OCI-LY1 (cell line): ENCODE data around the gene TCP11X2.
"Not testable (repeated sequence)": the region's sequence is repeated elsewhere in the genome, so short reads cannot be mapped to it uniquely, and the experiment has no call there.

Experiments used
- H2AFZ ChIP-seq: fragments of 200-600 bp; sonication (generic), shearing (Covaris generic); 2 replicates; pipeline ENCODE4 v1.6.0; 2014; ENCODE audit warnings: antibody characterized with exemption, mild to moderate bottlenecking, low read length
- H3F3A ChIP-seq: fragments of 200-600 bp; sonication (generic), shearing (Covaris generic); 2 replicates; pipeline ENCODE4 v1.6.0; 2014; ENCODE audit warnings: mild to moderate bottlenecking, antibody characterized with exemption, low read length, moderate library complexity; ENCODE audit not compliant: insufficient read depth
- H3K27ac ChIP-seq: fragments of 200-600 bp; sonication (generic); 2 replicates; pipeline ENCODE4 v1.5.1; 2014; ENCODE audit warnings: low read length, mixed run types, mild to moderate bottlenecking, low read depth; ENCODE audit not compliant: poor library complexity, severe bottlenecking
- H3K27me3 ChIP-seq: fragments of 200-600 bp; sonication (generic); 2 replicates; pipeline ENCODE4 v1.6.0; 2014; ENCODE audit warnings: antibody characterized with exemption, mild to moderate bottlenecking, low read length, moderate library complexity; ENCODE audit not compliant: insufficient read depth
- H3K36me3 ChIP-seq: fragments of 200-600 bp; sonication (generic); 2 replicates; pipeline ENCODE4 v1.6.1; 2014; ENCODE audit warnings: mild to moderate bottlenecking, antibody characterized with exemption, low read length, moderate library complexity, mixed read lengths; ENCODE audit not compliant: insufficient read depth
- H3K4me1 ChIP-seq: fragments of 200-600 bp; sonication (generic); 2 replicates; pipeline ENCODE4 v1.5.1; 2014; ENCODE audit warnings: mild to moderate bottlenecking, low read length, moderate library complexity; ENCODE audit not compliant: insufficient read depth, severe bottlenecking
- H3K4me2 ChIP-seq: fragments of 200-600 bp; sonication (generic), shearing (Covaris generic); 2 replicates; pipeline ENCODE4 v1.6.1; 2014; ENCODE audit warnings: low read length
- H3K4me3 ChIP-seq: fragments of 200-600 bp; sonication (generic); 2 replicates; pipeline ENCODE4 v1.5.1; 2014; ENCODE audit warnings: low read length, low read depth, mild to moderate bottlenecking, mixed read lengths; ENCODE audit not compliant: poor library complexity, severe bottlenecking
- H3K79me2 ChIP-seq: fragments of 200-600 bp; shearing (Covaris generic); 2 replicates; pipeline ENCODE4 v1.6.1; 2016; ENCODE audit warnings: mixed run types, low read length, mixed read lengths; ENCODE audit not compliant: insufficient read depth
- H3K9ac ChIP-seq: fragments of 200-600 bp; sonication (generic), shearing (Covaris generic); 2 replicates; pipeline ENCODE4 v1.6.1; 2014; ENCODE audit warnings: mild to moderate bottlenecking, low read length, mixed read lengths
- H3K9me2 ChIP-seq: fragments of 200-600 bp; sonication (generic), shearing (Covaris generic); 2 replicates; pipeline ENCODE4 v1.6.1; 2014; ENCODE audit warnings: low read depth, mild to moderate bottlenecking, low read length, mixed read lengths
- H3K9me3 ChIP-seq: fragments of 200-600 bp; shearing (Covaris generic); 2 replicates; pipeline ENCODE4 v1.6.1; 2014; ENCODE audit warnings: low read length, mixed read lengths
- H4K20me1 ChIP-seq: fragments of 200-600 bp; sonication (generic), shearing (Covaris generic); 2 replicates; pipeline ENCODE4 v1.6.0; 2016; ENCODE audit warnings: mild to moderate bottlenecking, low read length; ENCODE audit not compliant: insufficient read depth
- EZH2 ChIP-seq: fragments of 200-600 bp; sonication (generic), shearing (Covaris generic); IDR thresholded peaks from 2 replicates; pipeline ENCODE4 v1.8.0; 2017; ENCODE audit warnings: borderline replicate concordance, mixed run types, mild to moderate bottlenecking, antibody characterized with exemption, low read length, moderate library complexity, mixed read lengths
- TF ChIP-seq, protein P1 (sequence below): fragments of 200-600 bp; sonication (generic), shearing (Covaris generic); IDR thresholded peaks from 2 replicates; pipeline ENCODE4 v1.5.1; 2017; ENCODE audit warnings: mild to moderate bottlenecking, antibody characterized with exemption, low read length, moderate library complexity, mixed read lengths

Gene TCP11X2

DNA sequence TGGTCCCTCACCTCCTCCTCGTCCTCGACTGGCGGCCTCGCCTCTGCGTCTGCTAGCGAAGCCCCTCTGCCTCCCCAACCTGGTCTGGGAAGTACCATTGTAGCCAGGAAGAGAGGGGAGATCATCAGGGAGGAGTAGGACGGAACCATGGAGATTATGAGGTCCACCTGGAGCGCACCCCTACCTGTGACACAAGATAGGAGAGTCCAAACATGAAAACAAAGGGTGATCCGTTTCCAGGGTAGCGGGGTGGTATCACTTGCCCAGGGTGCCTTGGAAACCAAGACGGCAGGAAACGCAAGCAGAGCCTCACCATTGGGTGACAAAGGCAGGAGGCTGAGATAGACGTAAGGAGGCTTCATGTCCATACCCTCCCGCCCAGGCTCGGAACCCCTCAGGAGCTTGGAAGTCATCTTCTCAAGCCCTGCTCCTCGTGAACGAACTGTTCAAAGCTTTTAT lies at the start of gene TCP11X2:
TCP11X2 (minus strand) TSS at position 51 of the 459 bp plus-strand sequence.
- not testable (repeated sequence) for H3K9ac ChIP-seq, H3K36me3 ChIP-seq, H3K4me2 ChIP-seq, H3K27me3 ChIP-seq, H3K4me3 ChIP-seq, H3K9me3 ChIP-seq, H3K79me2 ChIP-seq, H3K27ac ChIP-seq, H4K20me1 ChIP-seq, H3K4me1 ChIP-seq, H3K9me2 ChIP-seq, H3F3A ChIP-seq, H2AFZ ChIP-seq

DNA sequence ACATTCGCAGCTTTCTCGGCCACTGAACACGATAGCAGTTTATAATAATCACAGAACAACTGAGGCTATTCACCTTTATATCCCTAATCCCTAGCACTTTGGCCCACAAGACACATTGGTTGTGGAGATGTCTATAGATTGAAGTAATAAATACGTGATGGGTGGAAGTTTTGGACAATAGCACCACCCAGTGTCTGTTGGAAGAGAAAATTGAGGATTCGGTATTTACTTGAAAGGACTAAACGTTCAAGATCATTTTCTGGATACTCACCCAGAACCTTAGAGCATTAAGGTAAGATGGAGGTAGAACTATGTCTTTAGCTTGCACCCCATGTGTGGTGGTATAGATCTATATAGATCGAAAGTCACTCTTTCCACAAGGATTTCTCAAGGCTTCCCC lies 45.7 kb upstream of the TCP11X2 start:
- no peaks in the 10 kb centered on the region for H3K9me2 ChIP-seq
- TF ChIP-seq, protein P1, sequence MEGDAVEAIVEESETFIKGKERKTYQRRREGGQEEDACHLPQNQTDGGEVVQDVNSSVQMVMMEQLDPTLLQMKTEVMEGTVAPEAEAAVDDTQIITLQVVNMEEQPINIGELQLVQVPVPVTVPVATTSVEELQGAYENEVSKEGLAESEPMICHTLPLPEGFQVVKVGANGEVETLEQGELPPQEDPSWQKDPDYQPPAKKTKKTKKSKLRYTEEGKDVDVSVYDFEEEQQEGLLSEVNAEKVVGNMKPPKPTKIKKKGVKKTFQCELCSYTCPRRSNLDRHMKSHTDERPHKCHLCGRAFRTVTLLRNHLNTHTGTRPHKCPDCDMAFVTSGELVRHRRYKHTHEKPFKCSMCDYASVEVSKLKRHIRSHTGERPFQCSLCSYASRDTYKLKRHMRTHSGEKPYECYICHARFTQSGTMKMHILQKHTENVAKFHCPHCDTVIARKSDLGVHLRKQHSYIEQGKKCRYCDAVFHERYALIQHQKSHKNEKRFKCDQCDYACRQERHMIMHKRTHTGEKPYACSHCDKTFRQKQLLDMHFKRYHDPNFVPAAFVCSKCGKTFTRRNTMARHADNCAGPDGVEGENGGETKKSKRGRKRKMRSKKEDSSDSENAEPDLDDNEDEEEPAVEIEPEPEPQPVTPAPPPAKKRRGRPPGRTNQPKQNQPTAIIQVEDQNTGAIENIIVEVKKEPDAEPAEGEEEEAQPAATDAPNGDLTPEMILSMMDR: no peak; the same call in 1 of the 2 replicates
- no peak for TF ChIP-seq EZH2
- H3K27me3 ChIP-seq: no peaks in the 10 kb centered on the region
- H4K20me1 ChIP-seq: no peaks in the 10 kb centered on the region
- no peaks in the 10 kb centered on the region for H3K4me1 ChIP-seq
- H3K36me3 ChIP-seq: no peaks in the 10 kb centered on the region
- no peak overlapping the region for H2AFZ ChIP-seq
- H3K4me3 ChIP-seq: no peak overlapping the region
- H3K9ac ChIP-seq: no peak overlapping the region
- no peaks in the 10 kb centered on the region for H3F3A ChIP-seq
- H3K27ac ChIP-seq: no peak overlapping the region
- no peak overlapping the region for H3K4me2 ChIP-seq
- H3K79me2 ChIP-seq: no peaks in the 10 kb centered on the region
- no peaks in the 10 kb centered on the region for H3K9me3 ChIP-seq

DNA sequence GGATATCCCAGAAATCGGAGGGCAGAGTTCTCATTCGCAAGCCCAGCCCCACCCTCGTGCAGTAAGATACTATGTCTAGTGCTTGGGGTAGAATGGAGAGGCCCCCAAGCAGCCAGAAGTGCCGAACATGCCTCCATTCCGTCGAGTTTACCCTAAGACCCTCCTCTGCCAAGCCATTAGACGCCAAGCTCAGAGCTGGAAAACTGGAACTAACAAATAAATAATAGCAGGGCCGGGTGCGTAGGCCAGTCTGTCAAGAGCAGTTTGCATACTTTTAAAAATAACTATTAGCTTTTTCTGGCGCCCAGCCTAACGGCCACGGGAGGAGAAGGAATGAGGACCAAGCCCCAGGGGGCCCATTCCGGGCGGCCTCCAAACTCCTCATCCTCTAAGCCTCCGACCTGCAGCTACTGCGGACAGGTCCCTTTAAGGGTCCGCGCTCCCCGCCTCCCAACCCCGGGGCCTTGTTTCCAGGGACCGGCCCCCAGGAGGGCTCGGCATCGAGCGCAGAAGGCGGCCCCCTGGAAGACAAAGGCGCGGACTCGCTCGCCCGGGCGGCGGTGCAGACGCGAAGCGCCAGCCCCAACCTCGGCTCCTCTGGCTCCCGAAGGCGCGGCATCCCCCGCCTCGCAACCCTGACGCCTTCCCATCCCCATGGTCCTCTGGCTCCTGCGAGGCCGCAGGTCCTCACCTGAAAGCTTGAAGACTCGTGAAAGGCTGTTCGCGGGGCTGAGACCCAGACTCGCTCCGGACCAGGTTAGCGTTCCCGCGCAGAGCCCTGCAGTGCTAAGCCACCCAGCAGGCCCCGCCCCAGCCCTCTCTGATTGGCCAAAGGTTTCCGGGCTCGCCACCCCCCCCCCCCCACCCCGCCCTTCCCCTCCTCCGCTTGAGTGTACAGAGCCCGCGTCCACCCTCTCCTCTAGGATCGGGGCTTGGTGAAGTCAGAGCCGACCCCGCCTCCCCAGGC lies 44.6 kb upstream of the TCP11X2 start, which contains the start of gene TMSB15A:
TMSB15A (minus strand) TSS at position 765 of the 967 bp plus-strand sequence.
- no peak within 1 kb of the TSS for H3K27ac ChIP-seq
- no peaks in the 10 kb centered on the region for H3K9me3 ChIP-seq
- no peaks in the 10 kb centered on the region for H3K36me3 ChIP-seq
- H3K4me2 ChIP-seq: no peak within 1 kb of the TSS
- no peaks in the 10 kb centered on the region for H3K27me3 ChIP-seq
- no peaks in the 10 kb centered on the region for H3K9me2 ChIP-seq
- H3K4me1 ChIP-seq: no peaks in the 10 kb centered on the region
- no peaks in the 10 kb centered on the region for H4K20me1 ChIP-seq
- no peak within 1 kb of the TSS for H2AFZ ChIP-seq
- TF ChIP-seq EZH2: no peak
- TF ChIP-seq, protein P1: no peak
- no peak within 1 kb of the TSS for H3K9ac ChIP-seq
- no peaks in the 10 kb centered on the region for H3K79me2 ChIP-seq
- H3F3A ChIP-seq: no peaks in the 10 kb centered on the region
- H3K4me3 ChIP-seq: no peak within 1 kb of the TSS
